ENCODE data around the gene RNF4. TPM values are rescaled to one million over a fixed set of nuclear protein-coding genes. Genes with fewer than 3 reads are reported as not detected.

The RNF4 gene
- total and polyA plus RNA-seq, 10 of the 15 experiments (the other 5 are each of a cell fraction or from before 2014, with no cell fraction given), result 34.9 to 145 (median 76.1) TPM

DNA sequence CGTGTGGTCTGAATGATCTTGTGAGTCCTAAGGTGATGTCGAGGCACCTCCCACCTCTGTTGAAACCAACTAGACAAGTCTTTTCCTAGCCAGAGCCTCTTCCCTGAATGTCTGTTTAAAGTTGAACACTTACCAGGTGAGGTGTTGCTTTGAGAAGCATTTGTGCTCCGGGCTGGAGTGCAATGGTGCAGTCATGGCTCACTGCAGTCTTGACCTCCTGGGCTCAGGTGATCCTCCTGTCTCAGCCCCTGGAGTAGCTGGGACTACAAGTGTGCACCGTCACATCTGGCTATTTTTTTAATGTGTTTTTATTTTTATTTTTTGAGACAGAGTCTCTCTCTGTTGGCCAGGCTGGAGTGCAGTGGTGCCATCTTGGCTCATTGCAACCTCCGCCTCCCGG is 18.1 kb downstream of the RNF4 start (continued):
- TF ChIP-seq, protein P1, sequence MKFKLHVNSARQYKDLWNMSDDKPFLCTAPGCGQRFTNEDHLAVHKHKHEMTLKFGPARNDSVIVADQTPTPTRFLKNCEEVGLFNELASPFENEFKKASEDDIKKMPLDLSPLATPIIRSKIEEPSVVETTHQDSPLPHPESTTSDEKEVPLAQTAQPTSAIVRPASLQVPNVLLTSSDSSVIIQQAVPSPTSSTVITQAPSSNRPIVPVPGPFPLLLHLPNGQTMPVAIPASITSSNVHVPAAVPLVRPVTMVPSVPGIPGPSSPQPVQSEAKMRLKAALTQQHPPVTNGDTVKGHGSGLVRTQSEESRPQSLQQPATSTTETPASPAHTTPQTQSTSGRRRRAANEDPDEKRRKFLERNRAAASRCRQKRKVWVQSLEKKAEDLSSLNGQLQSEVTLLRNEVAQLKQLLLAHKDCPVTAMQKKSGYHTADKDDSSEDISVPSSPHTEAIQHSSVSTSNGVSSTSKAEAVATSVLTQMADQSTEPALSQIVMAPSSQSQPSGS (IDR thresholded peaks at IDR 0.05; ENCODE audit: low read length), result no peak
- TF ChIP-seq IKZF1 (conservative IDR thresholded peaks at IDR 0.05), result no peak
- TF ChIP-seq MEF2B (IDR thresholded peaks at IDR 0.05; ENCODE audit: partially characterized antibody, poor library complexity, severe bottlenecking), result no peak
- TF ChIP-seq SUPT20H (IDR thresholded peaks at IDR 0.05; ENCODE audit: borderline replicate concordance, control insufficient read depth, low read depth, low read length), result no peak

DNA sequence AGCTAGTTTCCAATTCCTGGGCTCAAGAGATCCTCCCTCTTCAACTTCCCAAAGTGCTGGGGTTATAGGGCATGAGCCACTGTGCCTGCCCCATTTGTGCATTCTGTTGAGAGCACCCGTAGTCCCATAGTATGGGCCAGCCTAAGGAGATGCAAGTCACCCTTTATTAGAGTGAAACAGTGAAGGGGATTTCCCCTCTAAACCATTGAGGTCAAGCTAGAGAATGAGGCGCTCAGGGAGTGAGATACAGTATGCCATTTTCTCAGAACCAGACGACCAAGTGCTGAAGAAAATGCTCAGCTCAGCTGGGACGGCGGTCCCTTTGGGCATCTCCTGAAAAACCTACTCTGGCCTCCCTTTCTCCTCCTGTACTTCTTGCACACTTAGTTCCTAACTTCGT is 18.7 kb downstream of the RNF4 start:
- Histone ChIP-seq H3K27me3 (replicated peaks in 1 of 2; ENCODE audit: control insufficient read depth in 2 of 2, insufficient read depth in 2 of 2, low read length in 1 of 2) (no peaks in the 10 kb centered on the region), H3K4me2 (ENCODE audit: control insufficient read depth, insufficient read depth) (peak overlapping the region; percentile 31), H3K27ac (ENCODE audit: control insufficient read depth, insufficient read depth) (peak overlapping the region; percentile 22; the same call in 1 of the 2 replicates), H3K4me1 (ENCODE audit: control insufficient read depth, insufficient read depth, low read length) (peaks cover 57% of the 10 kb centered on the region), H4K20me1 (ENCODE audit: control insufficient read depth, insufficient read depth) (peaks cover 38% of the 10 kb centered on the region), H3K9me3 (replicated peaks; ENCODE audit: control insufficient read depth, insufficient read depth, low read length) (no peaks in the 10 kb centered on the region), H3K4me3 (no peak overlapping the region; the same call in 1 of the 2 replicates), H2AFZ (ENCODE audit: control insufficient read depth, low read depth, low read length) (no peak overlapping the region), H3K79me2 (ENCODE audit: control insufficient read depth, insufficient read depth, low read length) (peaks cover 90% of the 10 kb centered on the region), H3K9ac (ENCODE audit: control insufficient read depth, insufficient read depth, low read length) (peak overlapping the region; percentile 2; the same call in 1 of the 2 replicates), H3K36me3 (ENCODE audit: control insufficient read depth in 2 of 2, insufficient read depth in 2 of 2, low read length in 1 of 2) (peaks cover 23 to 34% of the 10 kb centered on the region in 2 experiments)
- no peak for DNase-seq (ENCODE audit: low read depth, low spot score)
- ChIA-PET RAD21 (ENCODE audit: unreplicated experiment) (interaction anchor here (1.0 to 8.0 kb wide), 4 partner anchors 9 to 75 kb away, joined by 3 to 51 read pairs (median 8); partner anchors contain the start of genes FAM193A and RNF4), SMC1A (ENCODE audit: uncharacterized antibody, unreplicated experiment) (interaction anchor here (0.7 to 12.4 kb wide), 7 partner anchors 8 to 225 kb away, joined by 3 to 113 read pairs (median 4); partner anchors contain the start of gene RNF4), POLR2A (interaction anchor here (0.5 to 9.1 kb wide), 4 partner anchors 9 to 416 kb away, joined by 4 to 80 read pairs (median 6); partner anchors contain the start of gene RNF4), CTCF (interaction anchor here (0.9 to 1.5 kb wide), 5 partner anchors 10 to 48 kb away, joined by 3 to 4 read pairs (median 3); no protein-coding TSS in a partner anchor)
- FAIRE-seq, result no peak
- ATAC-seq, result peak; percentile 81
- no TSS peak for BruUV-seq (replicated peaks)
- WGBS (ENCODE audit: insufficient coverage, insufficient replicate concordance, low lambda C conversion rate, missing lambda C conversion rate), result 5% methylated on average over 6 of the region's 6 CpGs
- intact Hi-C loops (cut with micrococcal nuclease; ENCODE audit: unreplicated experiment), result no loop called here
- in situ Hi-C loops (cut with MboI), result no loop called here
- peak; percentile 21 to 49; a peak in 2 of 4 replicates for TF ChIP-seq IKZF2 (IDR thresholded peaks at IDR 0.05)
- TF ChIP-seq BACH1 (IDR thresholded peaks at IDR 0.05; ENCODE audit: borderline replicate concordance), result peak; percentile 46; the same call in 1 of the 2 replicates
- TF ChIP-seq ATF7 (IDR thresholded peaks at IDR 0.05; ENCODE audit: low read depth), result peak; percentile 43; the same call in 1 of the 2 replicates
- no peak for TF ChIP-seq NFIC (IDR thresholded peaks at IDR 0.05; ENCODE audit: low read depth, low read length)
- TF ChIP-seq SMARCA5 (IDR thresholded peaks at IDR 0.05), result peak; percentile 65; the same call in 1 of the 2 replicates
- no peak for TF ChIP-seq NFYB (IDR thresholded peaks at IDR 0.05; ENCODE audit: insufficient read depth, low read depth, low read length)
- TF ChIP-seq SIN3A (IDR thresholded peaks at IDR 0.05; ENCODE audit: low read depth, low read length), result no peak
- TF ChIP-seq MTA2 (IDR thresholded peaks at IDR 0.05; ENCODE audit: low read depth), result peak; percentile 58; the same call in 1 of the 2 replicates
- TF ChIP-seq RB1 (IDR thresholded peaks at IDR 0.05; ENCODE audit: borderline replicate concordance), result no peak
- TF ChIP-seq MXI1 (IDR thresholded peaks at IDR 0.05; ENCODE audit: low read depth, low read length), result 0 out of 2 replicates have a peak, but pooled peaks have one; percentile 25
- no peak for TF ChIP-seq MEF2A (IDR thresholded peaks at IDR 0.05; ENCODE audit: insufficient read depth, low read depth, low read length)
- TF ChIP-seq RUNX3 (IDR thresholded peaks at IDR 0.05; ENCODE audit: low read length), result peak; percentile 75
- TF ChIP-seq ZNF24 (IDR thresholded peaks at IDR 0.05), result 0 out of 2 replicates have a peak, but pooled peaks have one; percentile 49
- TF ChIP-seq, protein P2, sequence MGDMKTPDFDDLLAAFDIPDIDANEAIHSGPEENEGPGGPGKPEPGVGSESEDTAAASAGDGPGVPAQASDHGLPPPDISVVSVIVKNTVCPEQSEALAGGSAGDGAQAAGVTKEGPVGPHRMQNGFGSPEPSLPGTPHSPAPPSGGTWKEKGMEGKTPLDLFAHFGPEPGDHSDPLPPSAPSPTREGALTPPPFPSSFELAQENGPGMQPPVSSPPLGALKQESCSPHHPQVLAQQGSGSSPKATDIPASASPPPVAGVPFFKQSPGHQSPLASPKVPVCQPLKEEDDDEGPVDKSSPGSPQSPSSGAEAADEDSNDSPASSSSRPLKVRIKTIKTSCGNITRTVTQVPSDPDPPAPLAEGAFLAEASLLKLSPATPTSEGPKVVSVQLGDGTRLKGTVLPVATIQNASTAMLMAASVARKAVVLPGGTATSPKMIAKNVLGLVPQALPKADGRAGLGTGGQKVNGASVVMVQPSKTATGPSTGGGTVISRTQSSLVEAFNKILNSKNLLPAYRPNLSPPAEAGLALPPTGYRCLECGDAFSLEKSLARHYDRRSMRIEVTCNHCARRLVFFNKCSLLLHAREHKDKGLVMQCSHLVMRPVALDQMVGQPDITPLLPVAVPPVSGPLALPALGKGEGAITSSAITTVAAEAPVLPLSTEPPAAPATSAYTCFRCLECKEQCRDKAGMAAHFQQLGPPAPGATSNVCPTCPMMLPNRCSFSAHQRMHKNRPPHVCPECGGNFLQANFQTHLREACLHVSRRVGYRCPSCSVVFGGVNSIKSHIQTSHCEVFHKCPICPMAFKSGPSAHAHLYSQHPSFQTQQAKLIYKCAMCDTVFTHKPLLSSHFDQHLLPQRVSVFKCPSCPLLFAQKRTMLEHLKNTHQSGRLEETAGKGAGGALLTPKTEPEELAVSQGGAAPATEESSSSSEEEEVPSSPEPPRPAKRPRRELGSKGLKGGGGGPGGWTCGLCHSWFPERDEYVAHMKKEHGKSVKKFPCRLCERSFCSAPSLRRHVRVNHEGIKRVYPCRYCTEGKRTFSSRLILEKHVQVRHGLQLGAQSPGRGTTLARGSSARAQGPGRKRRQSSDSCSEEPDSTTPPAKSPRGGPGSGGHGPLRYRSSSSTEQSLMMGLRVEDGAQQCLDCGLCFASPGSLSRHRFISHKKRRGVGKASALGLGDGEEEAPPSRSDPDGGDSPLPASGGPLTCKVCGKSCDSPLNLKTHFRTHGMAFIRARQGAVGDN (IDR thresholded peaks at IDR 0.05), result peak; percentile 51; the same call in 1 of the 2 replicates
- TF ChIP-seq IKZF1 (conservative IDR thresholded peaks at IDR 0.05), result 0 out of 2 replicates have a peak, but pooled peaks have one; percentile 35

Data from GM12878 (cell line).